ENCODE data around the gene CPNE8. TPM values are rescaled to one million over a fixed set of nuclear protein-coding genes. Genes with fewer than 3 reads are reported as not detected.

The CPNE8 gene
- total RNA-seq (2014; rRNA removed; shearing (Covaris generic)): 0.48 and 0.62 TPM in 2 replicates

- no peak for DNase-seq (ENCODE audit: low spot score)
Measured at GRCh38 chr12:38905480-38906351, at the start of gene CPNE8. TSS of gene CPNE8 (minus strand) at chr12:38905591. CDS start at chr12:38905534, 57 bp downstream.

GRCh38 chr12:38954238-38954873 lies 49.0 kb upstream of the CPNE8 start:
- DNase-seq (ENCODE audit: low spot score): no peak

GRCh38 chr12:38949363-38949762 lies 44.0 kb upstream of the CPNE8 start:
- no peak for DNase-seq (ENCODE audit: low spot score)

GRCh38 chr12:38934686-38935085 lies 29.3 kb upstream of the CPNE8 start:
- DNase-seq (ENCODE audit: low spot score): no peak

GRCh38 chr12:38934078-38934584 lies 28.7 kb upstream of the CPNE8 start:
- DNase-seq (ENCODE audit: low spot score): no peak

- no peak for DNase-seq (ENCODE audit: low spot score)
Measured at GRCh38 chr12:38932320-38932719, 26.9 kb upstream of the CPNE8 start.

GRCh38 chr12:38931461-38931860 lies 26.1 kb upstream of the CPNE8 start:
- DNase-seq (ENCODE audit: low spot score): no peak

GRCh38 chr12:38930990-38931389 lies 25.6 kb upstream of the CPNE8 start:
- no peak for DNase-seq (ENCODE audit: low spot score)

GRCh38 chr12:38926501-38926900 lies 21.1 kb upstream of the CPNE8 start:
- DNase-seq (ENCODE audit: low spot score): no peak

GRCh38 chr12:38921025-38921677 lies 15.8 kb upstream of the CPNE8 start:
- DNase-seq (ENCODE audit: low spot score): peak; percentile 67

GRCh38 chr12:38919191-38919590 lies 13.8 kb upstream of the CPNE8 start:
- peak; percentile 59 for DNase-seq (ENCODE audit: low spot score)

GRCh38 chr12:38915429-38916182 lies 10.2 kb upstream of the CPNE8 start:
- DNase-seq (ENCODE audit: low spot score): no peak

GRCh38 chr12:38912116-38912515 lies 6.7 kb upstream of the CPNE8 start:
- DNase-seq (ENCODE audit: low spot score): no peak

- DNase-seq (ENCODE audit: low spot score): no peak
Measured at GRCh38 chr12:38911611-38912010, 6.2 kb upstream of the CPNE8 start.

GRCh38 chr12:38907201-38907923 lies 2.0 kb upstream of the CPNE8 start:
- DNase-seq (ENCODE audit: low spot score): no peak

- peak; percentile 87 for DNase-seq (ENCODE audit: low spot score)
Measured at GRCh38 chr12:38906482-38907200, 1.2 kb upstream of the CPNE8 start.

GRCh38 chr12:38904537-38905479 lies 583 bp downstream of the CPNE8 start:
- no peak for DNase-seq (ENCODE audit: low spot score)

GRCh38 chr12:38903596-38903995 lies 1.8 kb downstream of the CPNE8 start:
- no peak for DNase-seq (ENCODE audit: low spot score)

All from H4 (cell line).